Stimulated activated CD8-positive, alpha-beta memory T cell treated with anti-CD3 and anti-CD28 coated beads, Interleukin-2, amount 100 ng/mL, for 1 hour (primary cell): ENCODE results near the gene CD7.
A peak's percentile ranks its signal among the peaks of the same experiment; 100 is the strongest.

Source experiments
- DNase-seq, 2 donors: peaks; one replicate each; pipeline ENCODE4 v3.0.0-alpha.2; 2020; ENCODE audit warnings: low read depth in 2 of 2

The CD7 gene

DNA sequence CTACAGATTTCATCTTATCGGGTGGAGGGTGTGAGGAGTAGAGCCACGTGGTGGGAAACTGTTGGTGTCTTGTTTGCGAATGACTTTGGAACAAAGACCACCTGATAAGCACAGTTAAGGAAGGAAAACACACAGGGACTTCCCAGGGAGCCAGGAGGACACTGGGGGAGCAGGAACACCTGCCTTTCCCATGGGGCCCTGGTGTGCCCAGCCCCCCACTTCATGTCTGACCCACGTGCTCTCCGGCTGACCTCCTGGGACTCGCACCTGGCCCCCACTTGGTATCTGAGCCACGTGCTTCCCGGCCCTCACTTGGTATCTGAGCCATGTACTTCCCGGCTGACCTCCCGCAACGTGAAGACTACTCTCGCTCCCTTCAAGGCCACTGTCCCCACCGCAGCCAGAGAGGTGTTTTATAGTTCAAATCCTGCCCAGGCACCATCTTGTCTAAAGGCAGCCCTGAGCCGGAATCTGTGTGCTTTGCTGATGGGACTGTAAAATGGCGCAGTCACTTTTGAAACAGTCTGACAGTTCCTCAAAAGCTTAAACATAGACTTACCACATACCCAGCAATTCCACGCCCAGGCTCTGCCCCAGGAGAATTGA, 38.5 kb downstream of the CD7 start:
- DNase-seq = no peak

DNA sequence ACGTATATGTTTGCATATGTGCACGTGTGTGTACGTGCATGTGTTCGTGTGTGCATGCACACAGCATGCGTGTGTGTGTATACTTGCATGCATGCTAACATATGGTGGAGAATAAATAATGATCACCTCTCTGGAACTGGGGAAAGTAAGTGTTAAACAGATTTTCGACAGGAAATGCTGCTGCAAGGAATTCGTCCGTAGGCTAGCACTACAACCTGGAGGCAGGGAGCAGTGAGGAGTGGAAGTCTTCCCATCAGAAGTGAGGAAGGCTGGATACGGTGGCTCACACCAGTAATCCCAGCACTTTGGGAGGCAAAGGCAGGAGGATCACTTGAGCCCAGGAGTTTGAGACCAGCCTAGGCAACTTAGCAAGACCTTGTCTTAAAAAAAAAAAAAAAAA, 39.1 kb downstream of the CD7 start:
- DNase-seq = no peak

DNA sequence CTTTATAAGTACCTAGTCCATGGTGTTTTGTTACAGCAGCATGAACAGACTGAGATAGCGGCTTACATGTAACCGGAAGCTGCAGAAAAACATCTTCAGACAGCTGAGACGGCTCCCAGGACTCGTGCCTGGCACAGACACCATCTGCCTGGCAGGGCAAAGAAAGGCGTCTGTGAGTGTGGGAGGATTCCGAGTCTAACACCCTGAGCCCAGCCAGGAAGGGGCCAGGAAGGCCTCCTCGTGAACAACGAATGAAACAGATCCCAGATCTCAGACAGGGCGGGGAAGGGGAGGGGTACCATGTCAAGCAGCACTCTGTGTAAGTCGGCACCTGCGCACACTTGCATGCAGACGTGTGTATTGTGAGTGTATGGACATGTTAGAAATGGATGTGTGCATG, 39.6 kb downstream of the CD7 start:
- no peak for DNase-seq

DNA sequence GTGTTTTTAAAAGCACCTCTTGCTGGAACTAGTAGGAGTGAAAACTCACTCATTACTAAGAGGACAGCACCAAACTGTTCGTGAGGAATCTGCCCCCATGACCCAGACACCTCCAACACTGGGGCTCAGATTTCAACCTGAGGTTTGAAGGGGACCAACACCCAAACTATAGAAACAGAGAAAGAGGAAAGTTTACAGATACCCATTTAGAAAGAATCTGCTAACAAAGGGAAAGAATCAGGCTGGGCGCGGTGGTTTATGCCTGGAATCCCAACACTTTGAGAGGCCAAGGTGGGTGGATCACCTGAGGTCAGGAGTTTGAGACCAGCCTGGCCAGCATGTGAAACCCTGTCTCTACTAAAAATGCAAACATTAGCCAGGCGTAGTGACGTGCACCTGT, 40.5 kb downstream of the CD7 start:
- no peak for DNase-seq

DNA sequence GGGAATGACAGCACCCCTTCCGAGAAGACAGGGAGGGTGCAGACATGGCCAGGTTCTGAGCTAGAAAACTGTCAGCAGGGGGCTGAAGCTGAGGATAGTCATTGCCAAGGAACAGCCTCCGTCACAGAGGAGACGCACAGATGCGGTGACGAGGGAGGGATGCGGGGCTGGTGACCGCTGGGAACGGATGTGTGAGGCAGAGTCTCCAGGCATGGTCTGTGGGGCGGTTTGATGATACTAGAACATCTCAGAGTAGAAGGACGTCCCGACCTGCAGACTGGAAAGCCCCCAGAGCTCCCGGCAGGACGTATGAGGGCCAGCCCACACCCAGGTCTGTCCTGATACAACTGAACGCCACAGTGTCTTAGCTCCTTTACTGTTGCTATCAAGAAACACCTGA, 42.1 kb downstream of the CD7 start:
- no peak for DNase-seq

DNA sequence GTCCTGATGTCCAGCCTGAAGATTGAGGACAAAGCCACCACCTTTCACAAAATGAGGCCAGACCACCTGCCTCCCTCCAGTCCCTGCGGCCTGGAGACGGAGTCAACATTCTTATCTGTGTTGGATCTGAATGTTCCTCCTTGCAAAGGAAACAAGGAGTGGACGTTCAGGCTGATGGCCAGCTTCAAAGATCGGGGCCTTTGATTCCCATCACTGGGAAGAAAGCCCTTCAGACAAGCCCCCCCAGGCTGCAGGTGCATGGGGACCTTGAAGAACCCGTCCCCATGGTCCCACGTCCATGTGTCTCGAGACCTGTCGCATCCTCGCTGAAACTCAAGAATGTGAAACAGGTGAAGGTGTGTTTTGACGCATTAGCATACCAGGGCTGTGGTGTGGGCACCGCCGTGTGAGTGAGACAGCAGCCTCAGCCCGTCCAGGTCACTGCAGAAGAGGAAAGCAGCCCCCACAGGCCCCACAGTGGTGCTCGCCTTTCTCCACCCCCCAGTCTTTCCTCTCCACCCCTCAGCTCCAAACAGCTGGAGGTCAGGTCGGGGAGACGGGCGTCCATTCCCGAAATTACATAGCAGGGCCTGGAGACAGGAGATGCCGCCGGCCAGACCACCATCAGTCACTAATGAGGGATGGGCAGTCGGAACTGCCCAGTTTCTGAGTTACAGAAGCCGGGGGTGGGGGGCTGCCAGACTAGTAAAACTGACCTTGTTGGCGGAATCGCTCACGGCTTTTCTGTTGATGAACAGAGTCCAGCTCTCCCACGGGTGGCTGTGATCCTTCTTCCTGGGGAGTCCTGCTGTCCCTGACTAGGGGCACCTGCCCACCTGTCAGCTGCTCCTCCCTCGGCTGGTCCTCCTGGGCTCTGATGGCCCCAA, 43.0 kb downstream of the CD7 start:
- no peak for DNase-seq

DNA sequence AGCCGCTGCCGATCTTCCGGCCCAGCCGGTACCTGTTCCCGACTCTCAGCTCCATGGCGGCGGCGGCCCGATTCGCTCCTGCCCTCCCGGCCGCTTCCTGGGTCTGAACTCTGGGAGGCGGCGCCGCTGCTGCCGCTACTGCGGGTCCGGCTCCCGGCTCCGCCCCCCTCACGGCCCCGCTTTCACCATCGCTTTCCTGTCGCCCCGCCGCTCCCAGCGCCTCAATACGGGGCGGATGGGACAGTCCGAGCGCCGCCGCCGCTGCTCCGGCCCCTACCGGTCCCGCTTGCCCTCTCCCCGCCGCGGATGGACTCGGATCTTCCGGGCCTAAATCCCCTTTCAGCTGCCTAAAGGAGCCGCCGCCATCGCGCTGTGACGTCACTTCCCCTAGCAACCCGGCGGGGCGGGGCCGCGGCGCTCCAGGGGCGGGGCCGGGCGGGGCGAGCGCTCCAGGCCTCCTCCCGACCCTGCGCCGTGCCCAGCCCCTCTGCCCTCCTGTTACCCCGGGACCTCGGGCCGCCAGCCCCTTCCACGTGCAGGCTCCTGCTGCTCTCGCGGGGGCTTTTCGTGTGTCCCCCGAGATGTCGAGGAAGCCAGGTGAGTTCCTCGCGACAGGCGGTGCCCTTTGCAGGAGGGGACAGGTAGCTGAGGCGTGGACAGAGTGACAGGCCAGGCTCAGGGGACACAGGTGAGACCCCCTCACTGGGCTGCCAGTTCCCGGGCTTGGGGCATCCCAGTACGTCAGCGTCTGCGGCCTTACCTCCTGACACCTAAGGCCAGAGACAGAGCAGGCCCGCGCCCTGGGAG, 43.9 kb downstream of the CD7 start, which contains the start of gene CSNK1D:
Gene CSNK1D (minus strand): TSS at position 374 of the 807 bp plus-strand sequence. CDS start 319 bp downstream, at position 55.
- DNase-seq = peak; percentile 89 to 90

DNA sequence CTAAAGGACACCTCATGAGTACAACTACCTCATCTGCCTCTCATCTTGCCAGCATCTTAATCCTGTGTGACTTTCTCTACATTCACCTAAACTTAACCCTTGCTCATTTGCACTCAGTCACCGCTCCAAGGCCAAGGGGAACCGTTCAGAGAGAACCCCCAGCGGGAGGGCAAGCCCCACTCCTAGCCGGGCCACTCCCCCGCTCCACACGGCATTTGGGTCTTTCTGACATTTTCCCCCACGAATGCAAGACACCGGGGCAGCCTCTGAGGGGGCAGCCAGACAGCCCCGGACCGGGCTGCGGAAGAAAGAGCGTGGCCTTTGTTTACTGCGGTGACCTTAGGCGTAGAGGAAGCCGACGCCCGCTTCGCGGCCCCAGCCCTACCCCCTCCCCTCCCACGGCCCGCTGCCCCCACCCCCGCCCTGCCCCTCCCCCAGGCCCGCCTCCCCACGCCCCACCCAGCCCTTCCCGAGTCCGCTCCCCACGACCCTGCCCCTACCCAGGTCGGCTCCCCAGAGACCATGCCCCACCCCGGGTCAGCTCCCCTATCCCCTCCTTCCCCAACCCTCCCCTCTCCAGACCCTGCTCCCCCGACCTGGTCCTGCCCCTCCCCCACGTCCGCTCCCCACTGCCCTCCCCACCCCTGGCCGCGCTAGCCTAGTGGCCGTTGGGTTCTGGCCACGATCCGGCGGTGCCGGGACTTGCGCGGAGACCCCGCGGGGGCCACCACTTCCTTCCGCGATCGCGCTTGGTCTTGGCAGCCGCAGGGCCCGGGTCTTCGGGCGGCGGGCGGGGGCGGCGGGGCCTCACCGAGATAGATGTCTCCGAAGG, 44.7 kb downstream of the CD7 start:
- no peak for DNase-seq

DNA sequence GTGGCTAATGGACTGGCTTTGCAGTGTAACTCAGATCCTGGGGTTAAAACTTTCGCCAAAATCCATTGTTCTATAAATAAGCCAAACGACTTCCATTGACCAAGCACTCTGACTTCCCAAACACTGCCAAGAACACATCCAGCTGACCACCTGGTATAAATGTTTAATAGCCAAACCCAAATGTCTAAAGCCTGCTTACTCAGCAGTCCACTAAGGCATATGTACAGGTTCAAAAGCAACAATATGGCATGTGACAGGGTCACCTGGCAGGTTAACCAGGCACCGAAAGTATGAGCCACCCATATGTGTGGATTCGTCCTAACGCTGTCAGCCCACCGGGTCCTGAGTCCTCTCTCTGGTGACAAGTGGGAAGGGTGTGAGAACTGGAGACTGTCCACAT, 46.0 kb downstream of the CD7 start:
- no peak for DNase-seq

DNA sequence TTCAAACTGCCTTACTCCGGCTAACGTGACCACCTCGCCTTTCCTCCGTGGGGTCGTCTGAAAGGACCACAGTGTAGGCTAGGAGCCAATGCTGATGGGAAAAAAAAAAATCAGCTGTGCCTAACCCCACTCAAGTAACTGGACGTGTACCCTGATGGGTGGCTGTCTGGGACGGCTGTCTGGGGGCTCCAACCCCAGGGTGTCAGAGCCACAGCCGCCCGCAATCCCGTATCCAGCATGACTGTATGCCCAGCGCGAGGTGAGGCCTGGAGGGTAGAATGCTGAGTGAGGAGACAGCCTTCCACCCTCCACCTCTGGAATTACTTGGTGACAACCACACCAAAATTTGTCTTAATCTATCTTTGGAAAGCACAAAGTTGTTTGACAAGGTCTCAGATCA, 46.8 kb downstream of the CD7 start:
- DNase-seq = no peak

DNA sequence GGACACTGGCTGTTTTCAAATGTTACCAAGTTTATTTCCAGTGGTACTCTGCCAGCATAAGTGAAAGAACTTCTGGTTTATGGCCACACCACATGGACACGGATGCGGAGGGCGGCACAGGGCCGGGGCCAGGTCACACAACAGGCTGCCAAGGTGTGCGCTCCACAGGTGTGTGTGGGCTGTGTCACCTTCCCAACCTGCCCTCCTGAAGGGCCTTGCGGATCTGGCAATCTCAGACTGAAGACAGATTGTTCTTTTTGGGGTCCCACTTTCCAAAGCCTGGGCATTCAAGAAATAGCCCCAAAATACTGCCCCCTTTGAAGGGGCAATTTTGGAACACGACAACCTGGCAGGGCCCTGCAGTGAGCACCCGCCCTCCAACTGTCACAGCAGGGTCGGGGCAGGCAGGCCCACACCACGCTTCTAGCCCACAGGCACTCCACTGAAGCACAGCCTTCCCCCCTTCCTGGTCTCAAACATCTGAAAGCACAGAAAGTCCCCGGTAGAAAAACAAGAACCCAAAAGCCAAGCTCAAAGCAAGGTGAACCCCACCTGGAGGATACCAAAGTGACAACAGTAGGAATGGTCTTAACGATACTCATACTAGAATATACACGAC, 47.4 kb downstream of the CD7 start:
- no peak for DNase-seq

DNA sequence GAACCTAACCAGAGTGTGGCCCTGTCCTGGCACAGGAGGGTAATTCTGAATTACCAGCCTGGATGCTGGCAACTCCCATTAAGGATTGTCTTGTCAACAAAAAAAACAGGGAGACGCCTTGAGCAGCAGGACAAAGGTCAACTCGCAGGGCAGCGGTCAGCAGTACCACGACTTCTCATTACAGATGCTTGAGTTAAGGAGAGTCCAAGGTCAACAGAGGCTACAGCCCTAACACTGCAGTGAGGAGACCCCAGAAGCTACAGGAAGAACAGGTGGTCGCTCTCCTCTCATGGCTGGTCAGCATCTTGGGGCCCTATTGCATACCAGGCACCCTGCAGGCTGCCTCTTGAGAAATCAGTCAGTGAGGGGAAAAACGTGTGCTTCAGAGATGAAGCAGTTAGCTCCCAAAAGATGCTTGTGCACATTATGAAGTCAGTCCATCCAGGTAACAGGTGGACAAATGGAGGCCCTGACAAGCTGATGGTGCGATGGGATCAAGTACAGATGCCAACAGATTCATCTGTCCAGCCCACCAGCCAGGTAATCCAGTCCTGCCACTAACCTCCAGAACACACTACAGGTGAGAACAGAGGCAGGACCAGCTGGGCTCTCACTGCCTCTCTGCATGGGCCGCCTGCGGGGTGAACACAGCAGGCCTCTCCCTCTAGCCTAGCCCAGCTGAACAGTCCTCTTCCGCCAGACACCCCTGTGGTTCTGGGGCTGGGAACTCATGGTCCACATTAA, 48.1 kb downstream of the CD7 start:
- no peak for DNase-seq

DNA sequence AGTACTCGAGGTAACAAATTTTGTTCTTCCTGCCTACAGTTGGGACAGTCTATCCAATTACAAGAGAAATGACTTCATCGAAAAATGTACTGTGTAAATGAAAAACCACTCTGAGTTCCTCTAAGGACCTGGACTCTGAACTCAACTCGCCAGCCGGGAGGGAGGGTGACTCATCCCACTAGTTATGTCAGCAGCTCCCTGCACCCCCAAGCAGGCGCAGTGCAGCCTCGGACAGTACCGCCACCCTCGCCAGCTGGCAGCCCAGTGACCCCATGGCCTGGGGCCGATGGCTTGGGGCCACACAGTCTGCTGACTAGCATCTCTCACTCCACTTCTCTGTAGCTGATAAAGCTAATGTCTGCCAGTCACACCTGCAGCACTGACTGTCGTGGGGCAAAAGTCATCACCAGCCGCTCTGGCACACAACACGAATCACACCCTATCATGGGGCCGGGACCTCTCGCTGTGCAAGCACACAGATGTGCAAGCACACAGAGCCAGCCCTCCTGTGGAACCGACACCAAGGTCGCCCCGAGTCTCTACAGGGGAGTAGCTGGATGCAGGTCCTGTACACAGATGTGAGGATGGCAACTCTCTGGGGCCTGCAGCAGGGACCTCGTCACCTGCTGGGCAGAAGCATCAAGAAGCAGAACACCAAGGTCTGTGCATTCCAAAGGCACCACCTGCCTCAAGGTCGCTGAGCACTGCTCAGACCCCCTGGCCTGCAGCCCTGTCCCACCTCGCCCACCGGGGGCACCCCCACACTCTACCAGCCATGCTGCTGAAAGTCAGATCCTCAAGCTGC, 49.6 kb downstream of the CD7 start:
- DNase-seq = peak in 1 of 2 donors; percentile 11

DNA sequence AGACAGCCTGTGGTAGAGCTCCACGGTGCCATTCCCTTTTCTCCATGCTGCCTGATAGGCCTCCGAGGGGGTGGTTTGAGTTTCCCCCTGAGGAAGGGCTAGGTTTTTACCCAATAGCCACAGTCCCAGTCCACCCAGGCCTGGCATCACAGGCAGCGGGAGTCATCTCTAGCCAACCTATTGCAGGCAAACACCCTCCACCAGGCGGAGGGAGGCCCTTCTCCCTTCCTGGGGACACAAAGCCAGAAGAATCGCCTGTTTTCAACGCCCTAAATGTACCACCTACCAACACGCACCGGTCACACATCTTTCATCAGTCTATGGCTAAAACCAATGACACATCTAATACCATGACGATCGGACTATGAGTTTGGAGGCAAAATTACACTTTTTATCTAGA, 51.3 kb downstream of the CD7 start:
- no peak for DNase-seq
